ENCODE measurements around the gene OTOG.

OTOG gene

DNA sequence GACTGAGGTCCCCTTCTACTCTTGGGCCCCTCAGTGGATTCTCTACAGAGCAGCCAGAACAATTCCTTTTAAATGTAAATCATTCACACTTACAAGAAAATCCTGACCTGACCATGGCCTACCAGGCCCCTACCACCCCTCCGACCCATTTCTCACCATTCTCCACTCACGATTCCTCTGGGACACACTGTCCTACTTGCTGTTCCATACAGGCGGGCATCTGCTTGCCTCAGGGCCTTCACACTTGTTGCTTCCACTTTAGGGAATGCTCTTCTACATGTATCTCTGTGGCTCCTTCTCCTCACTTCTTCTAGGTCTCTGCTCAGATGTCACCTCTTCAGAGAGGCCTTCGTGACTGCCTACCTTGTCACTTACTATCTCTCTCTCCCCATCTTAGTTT lies 6.3 kb upstream of the OTOG start:
- H3K36me3 Mint-ChIP-seq (ENCODE audit: low read depth), result no peaks in the 10 kb centered on the region
- no peak overlapping the region for H3K27ac Mint-ChIP-seq
- DNase-seq (ENCODE audit: low spot score), result no peak
- H3K9me3 Mint-ChIP-seq, result no peaks in the 10 kb centered on the region
- no peaks in the 10 kb centered on the region for H3K4me1 Mint-ChIP-seq (ENCODE audit: low read depth)
- no peak overlapping the region for H3K4me3 Mint-ChIP-seq
- H3K27me3 Mint-ChIP-seq (ENCODE audit: low read depth), result peaks cover 31% of the 10 kb centered on the region

DNA sequence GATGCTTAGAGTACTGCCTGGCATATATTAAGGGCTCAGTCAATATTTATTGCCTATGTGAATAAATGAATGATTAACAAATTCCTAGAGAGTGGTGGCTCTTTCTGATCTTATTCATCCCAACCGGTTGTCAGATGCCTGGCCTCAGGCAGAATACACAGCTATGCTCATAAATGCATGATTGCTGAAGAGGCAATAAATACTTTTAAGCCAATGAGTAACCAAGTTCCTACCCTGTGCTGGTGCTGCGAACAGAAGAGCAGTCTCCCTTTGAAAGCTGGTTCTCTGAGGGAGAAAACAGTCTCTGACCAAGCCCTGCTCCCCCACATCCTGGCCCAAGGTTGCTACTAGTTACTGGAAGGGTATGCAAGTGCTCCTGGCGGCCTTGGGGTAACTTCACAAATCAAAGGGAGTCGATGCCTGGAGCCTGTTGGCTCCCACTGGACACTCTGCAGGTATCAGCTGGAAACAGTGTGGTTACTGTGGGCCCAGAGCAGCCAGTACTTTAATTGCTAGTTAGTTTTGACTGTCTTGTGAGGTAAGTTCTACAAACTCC lies 5.7 kb upstream of the OTOG start:
- Mint-ChIP-seq H3K4me3 (no peak overlapping the region), H3K27me3 (ENCODE audit: low read depth) (peaks cover 37% of the 10 kb centered on the region), H3K36me3 (ENCODE audit: low read depth) (no peaks in the 10 kb centered on the region), H3K4me1 (ENCODE audit: low read depth) (no peaks in the 10 kb centered on the region), H3K9me3 (no peaks in the 10 kb centered on the region), H3K27ac (no peak overlapping the region)
- no peak for DNase-seq (ENCODE audit: low spot score)

DNA sequence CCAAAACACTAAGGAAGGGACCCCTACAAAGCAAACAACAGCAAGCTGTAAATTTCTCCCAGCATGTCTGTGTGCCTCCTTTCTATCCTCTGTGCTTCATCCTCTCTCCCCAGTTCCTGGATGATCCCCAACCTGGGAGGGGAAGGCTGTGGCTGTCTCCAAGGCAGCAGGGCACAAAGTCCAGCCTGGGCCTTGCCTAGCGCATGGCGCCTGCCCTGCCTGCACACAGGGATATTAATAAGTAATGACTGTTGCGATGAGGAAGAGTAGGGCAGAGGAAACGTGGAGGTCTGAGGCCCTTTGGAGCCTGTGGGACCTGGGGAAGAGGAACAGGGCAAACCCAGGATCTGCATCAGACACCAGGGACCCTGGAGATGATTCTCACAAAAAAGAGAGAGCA lies 4.8 kb upstream of the OTOG start:
- Mint-ChIP-seq H3K27ac (no peak overlapping the region), H3K4me1 (ENCODE audit: low read depth) (no peaks in the 10 kb centered on the region), H3K27me3 (ENCODE audit: low read depth) (peaks cover 44% of the 10 kb centered on the region), H3K4me3 (no peak overlapping the region), H3K36me3 (ENCODE audit: low read depth) (no peaks in the 10 kb centered on the region), H3K9me3 (no peaks in the 10 kb centered on the region)
- DNase-seq (ENCODE audit: low spot score), result no peak

DNA sequence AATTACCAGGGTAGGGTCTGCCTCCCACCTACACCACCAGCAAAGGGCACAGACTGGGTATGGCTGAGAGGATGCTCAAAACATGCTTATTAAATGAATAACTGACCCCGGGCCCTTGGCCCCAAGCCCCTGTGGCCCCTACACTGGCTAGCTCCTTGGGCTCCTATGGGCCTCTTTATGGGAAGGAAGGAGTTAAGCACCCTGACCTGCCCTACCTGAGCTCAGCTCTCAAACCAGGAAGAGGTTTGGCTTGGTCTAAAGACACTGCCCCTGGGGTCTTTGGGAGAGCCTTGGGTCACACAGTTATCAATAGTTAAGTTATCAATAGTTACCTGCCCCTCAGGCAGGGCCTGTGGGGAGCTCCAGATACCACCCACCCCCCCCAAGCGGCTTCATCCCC lies 4.0 kb upstream of the OTOG start:
- DNase-seq (ENCODE audit: low spot score), result no peak
- Mint-ChIP-seq H3K36me3 (ENCODE audit: low read depth) (no peaks in the 10 kb centered on the region), H3K9me3 (no peaks in the 10 kb centered on the region), H3K4me3 (no peak overlapping the region), H3K27ac (no peak overlapping the region), H3K27me3 (ENCODE audit: low read depth) (peaks cover 46% of the 10 kb centered on the region), H3K4me1 (ENCODE audit: low read depth) (no peaks in the 10 kb centered on the region)

DNA sequence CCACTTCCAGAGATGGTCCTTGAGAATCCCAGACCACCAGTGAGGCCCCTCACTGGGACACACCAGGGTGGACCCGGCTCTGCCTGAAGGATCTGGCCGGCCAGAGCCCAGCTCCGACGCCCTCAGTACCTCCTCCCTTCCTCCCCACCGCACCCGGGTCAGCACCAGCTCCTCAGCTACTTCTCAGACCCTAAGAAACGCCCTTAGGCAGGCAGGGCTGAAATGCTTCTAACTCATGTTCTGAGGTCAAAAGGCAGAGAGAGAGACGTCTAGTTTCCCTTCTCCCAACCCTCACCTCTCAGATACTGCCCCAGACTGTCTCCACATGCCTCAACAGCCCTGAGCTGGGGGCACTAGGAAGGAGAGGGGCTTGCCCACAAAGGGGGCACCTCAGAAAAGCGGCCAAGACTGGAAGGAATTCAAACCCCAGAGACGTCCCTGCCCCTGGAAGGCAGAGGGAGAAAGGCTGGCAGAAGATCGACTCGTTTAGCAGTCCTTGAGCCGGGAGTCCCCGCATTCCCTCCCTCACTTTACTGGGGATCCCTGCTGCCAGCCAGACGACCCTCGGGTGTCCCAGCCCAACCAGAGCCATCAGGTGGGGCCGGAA lies 3.4 kb upstream of the OTOG start:
- Mint-ChIP-seq H3K4me3 (no peak overlapping the region), H3K36me3 (ENCODE audit: low read depth) (no peaks in the 10 kb centered on the region)

DNA sequence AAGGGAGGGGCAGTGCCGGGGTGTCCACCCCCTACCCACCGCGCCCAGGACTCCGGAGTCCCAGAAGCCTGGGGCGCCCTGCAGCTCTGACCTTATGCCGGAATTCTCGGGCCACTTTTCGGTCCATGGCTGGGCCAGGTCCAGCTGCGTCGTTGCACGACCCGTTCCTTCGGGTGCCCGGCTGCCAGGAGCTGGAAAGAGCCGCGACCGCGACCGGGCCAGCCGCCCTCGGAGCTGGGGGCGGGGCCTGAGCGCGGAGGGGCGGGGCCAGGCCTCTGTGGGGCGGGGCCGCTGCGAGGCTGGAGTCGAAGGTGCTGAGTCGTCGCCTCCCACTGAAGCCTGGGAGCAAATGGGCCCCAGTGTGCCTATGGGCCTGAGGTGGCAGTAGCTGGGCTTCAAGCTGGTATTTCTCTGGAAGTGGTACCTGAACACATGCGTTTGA lies 2.9 kb upstream of the OTOG start, which contains the start of gene USH1C:
USH1C (minus strand) TSS at position 236 of the 442 bp plus-strand sequence; CDS start at position 127, 109 bp downstream.
- DNase-seq (ENCODE audit: low spot score), result peak; percentile 20
- H3K27ac Mint-ChIP-seq, result no peak within 1 kb of the TSS
- no peaks in the 10 kb centered on the region for H3K4me1 Mint-ChIP-seq (ENCODE audit: low read depth)
- no peaks in the 10 kb centered on the region for H3K36me3 Mint-ChIP-seq (ENCODE audit: low read depth)
- no peaks in the 10 kb centered on the region for H3K9me3 Mint-ChIP-seq
- peaks cover 43% of the 10 kb centered on the region for H3K27me3 Mint-ChIP-seq (ENCODE audit: low read depth)
- no peak within 1 kb of the TSS for H3K4me3 Mint-ChIP-seq

More for the DNA sequence above, 3.4 kb upstream of the OTOG start:
- H3K27ac Mint-ChIP-seq, result no peak overlapping the region
- H3K9me3 Mint-ChIP-seq, result no peaks in the 10 kb centered on the region
- H3K27me3 Mint-ChIP-seq (ENCODE audit: low read depth), result peaks cover 48% of the 10 kb centered on the region
- no peaks in the 10 kb centered on the region for H3K4me1 Mint-ChIP-seq (ENCODE audit: low read depth)
- no peak for DNase-seq (ENCODE audit: low spot score)

DNA sequence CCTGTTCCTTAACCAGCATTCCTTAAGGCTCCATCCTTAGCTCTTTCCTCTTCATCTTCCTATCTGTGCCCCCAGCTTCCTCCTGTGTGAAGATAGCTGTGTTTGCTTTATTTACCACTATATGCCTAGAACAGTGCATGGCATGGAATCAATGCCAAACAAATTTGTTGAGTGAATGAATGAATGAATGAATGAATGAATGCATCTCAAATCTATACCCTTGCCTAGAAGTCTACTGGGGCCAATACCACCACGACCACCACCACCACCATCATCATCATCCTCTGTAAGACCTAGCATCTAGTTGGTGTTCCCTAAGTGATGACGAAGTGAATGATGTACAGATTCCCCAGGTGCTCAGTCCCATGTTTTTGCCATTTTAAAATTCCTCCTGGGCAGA lies 819 bp upstream of the OTOG start:
- Mint-ChIP-seq H3K27ac (no peak overlapping the region), H3K4me1 (ENCODE audit: low read depth) (peaks cover 3% of the 10 kb centered on the region), H3K27me3 (ENCODE audit: low read depth) (peaks cover 31% of the 10 kb centered on the region), H3K36me3 (ENCODE audit: low read depth) (no peaks in the 10 kb centered on the region), H3K9me3 (no peaks in the 10 kb centered on the region), H3K4me3 (no peak overlapping the region)
- DNase-seq (ENCODE audit: low spot score), result no peak

DNA sequence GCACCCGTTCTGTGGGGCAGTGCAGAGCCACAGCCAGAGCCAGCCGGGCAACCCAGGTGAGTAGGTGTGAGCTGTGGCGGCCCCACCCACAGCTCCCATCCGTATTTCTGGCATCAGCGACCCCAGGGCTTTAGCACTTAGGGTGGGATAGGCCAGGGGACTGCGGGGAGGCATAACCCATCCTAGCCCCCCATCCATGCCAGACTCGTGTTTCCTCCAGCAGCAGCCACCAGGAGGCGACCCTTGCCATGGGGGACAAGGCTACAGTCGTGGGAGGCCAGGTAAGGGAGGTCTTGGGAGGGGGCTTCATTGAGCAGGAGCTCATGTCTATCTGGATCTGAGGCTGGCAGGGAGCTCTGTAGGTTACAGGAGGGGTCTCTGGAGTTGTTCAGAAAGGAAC lies 873 bp downstream of the OTOG start:
- H3K27ac Mint-ChIP-seq, result no peak overlapping the region
- no peak overlapping the region for H3K4me3 Mint-ChIP-seq

DNA sequence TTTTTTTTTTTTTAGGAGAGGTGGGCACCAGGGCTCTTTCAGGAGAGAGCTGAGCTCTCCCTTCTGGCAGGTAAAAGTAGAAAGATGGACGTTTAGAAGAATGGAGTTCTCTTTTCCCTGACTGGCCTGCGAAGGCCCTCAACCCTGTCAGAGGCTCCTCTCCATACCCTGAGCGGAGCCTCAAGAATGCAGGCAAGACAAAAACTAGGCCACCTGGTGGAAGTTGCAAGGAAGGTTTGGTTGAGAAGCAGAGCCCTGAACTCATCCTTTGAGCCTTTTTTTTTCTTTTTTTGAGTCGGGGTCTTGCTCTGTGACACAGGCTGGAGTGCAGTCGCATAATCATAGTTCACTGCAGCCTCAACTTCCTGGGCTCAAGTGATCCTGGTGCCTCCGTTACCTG lies 1.4 kb downstream of the OTOG start:
- peaks cover 26% of the 10 kb centered on the region for H3K27me3 Mint-ChIP-seq (ENCODE audit: low read depth)
- no peak overlapping the region for H3K4me3 Mint-ChIP-seq
- H3K9me3 Mint-ChIP-seq, result no peaks in the 10 kb centered on the region
- peaks cover 3% of the 10 kb centered on the region for H3K4me1 Mint-ChIP-seq (ENCODE audit: low read depth)
- DNase-seq (ENCODE audit: low spot score), result no peak
- H3K36me3 Mint-ChIP-seq (ENCODE audit: low read depth), result no peaks in the 10 kb centered on the region
- H3K27ac Mint-ChIP-seq, result no peak overlapping the region

More for the DNA sequence above, 873 bp downstream of the OTOG start:
- Mint-ChIP-seq H3K36me3 (ENCODE audit: low read depth) (no peaks in the 10 kb centered on the region), H3K9me3 (no peaks in the 10 kb centered on the region), H3K4me1 (ENCODE audit: low read depth) (peaks cover 3% of the 10 kb centered on the region), H3K27me3 (ENCODE audit: low read depth) (peaks cover 26% of the 10 kb centered on the region)
- no peak for DNase-seq (ENCODE audit: low spot score)

DNA sequence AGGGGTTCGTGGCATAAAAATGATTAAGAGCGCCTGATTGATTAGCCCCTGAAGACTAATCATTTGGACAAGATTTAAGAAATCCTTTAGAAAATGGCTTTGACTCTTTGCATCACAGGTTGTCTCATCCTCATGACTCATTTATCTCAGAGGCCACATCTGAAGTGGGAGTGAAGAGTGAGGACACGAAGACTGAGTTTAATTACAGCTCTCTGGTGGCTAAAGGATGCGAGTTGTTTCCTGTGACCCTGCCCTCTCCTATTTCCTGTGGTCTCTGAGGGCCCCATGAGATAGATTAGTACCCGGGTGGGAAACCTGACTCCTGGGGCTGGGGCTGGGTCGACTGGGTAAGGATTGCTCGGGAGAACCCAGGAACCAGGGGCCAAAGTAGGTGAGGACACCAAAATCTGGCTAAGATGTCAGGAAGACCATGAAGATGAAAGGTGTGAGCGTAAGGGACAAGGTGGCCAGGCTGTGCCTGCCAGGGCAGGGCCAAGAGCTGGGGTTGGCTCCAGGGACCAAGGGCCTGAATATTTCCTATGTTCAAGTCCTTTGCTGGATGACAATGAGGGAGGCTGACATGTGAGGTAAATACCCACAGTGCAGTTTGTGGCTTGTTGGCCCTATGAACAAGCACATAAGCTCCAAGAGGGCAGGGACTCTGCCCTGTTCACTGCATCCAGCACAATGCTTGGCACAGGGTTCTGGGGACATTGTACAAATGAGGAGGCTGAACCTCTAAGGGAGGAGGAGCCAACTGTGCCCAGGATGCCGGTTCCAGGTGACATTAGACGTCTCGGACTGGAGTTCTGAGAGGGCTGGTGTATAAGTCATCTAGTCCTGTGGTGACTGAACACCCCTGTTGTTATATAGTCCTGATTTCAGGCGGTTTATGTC lies 3.6 kb downstream of the OTOG start:
- DNase-seq (ENCODE audit: low spot score), result no peak
- H3K27me3 Mint-ChIP-seq (ENCODE audit: low read depth), result peaks cover 21% of the 10 kb centered on the region
- H3K4me3 Mint-ChIP-seq, result no peak overlapping the region
- no peak overlapping the region for H3K27ac Mint-ChIP-seq
- peaks cover 3% of the 10 kb centered on the region for H3K4me1 Mint-ChIP-seq (ENCODE audit: low read depth)
- H3K36me3 Mint-ChIP-seq (ENCODE audit: low read depth), result no peaks in the 10 kb centered on the region
- H3K9me3 Mint-ChIP-seq, result no peaks in the 10 kb centered on the region

DNA sequence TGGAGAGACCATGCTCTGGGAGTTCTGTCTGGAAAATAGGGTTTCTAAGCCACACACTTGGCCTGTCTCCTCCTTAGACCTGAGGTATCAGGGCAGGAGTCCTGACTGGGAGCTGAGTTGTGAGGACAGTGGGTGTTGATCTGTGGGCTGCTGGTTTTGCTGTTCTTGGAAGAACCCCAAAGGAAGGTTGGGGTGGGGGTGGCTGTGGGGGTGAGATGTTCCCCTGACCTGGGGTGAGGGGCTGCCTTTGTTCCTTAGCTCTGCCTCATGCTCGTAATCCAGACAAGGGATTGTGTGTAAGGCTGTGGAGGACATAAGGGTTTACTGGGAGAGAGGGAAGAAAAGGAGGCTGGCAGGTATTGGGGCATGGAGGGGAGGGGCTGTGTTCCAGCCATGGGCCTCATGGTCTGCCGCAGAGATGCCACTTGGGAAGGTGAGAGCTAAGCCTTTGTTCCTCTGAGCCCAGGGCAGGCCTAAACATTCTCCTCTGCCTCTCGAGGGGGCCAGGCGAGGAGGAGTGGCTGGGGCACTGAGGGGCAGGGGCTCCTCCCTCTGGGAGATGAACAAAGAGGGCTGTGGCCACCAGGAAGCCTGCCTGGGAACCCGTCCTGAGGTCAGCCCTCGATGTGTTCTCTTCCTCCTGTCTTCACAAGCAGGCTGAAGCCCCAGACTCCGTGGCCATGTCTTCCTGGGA lies 4.4 kb downstream of the OTOG start:
- Mint-ChIP-seq H3K36me3 (ENCODE audit: low read depth) (no peaks in the 10 kb centered on the region), H3K27ac (no peak overlapping the region), H3K4me3 (no peak overlapping the region), H3K9me3 (no peaks in the 10 kb centered on the region), H3K27me3 (ENCODE audit: low read depth) (peaks cover 14% of the 10 kb centered on the region), H3K4me1 (ENCODE audit: low read depth) (peaks cover 3% of the 10 kb centered on the region)
- DNase-seq (ENCODE audit: low spot score), result no peak

DNA sequence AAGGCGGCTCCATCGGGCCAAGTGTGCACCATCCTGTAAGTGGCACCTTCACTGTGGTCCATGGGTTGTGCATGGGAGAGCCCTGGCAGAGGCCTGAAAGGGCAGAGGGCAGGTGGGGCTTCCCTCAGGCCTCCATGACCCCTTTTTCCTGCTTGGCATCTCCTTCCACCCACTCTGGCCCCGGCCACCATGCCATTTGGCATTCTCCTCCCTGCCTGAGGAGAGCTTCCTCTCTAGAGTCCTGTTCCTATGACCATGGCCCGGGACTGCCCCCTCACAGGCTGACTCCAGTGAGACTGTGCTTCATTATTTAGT lies 4.9 kb downstream of the OTOG start:
- Mint-ChIP-seq H3K36me3 (ENCODE audit: low read depth) (no peaks in the 10 kb centered on the region), H3K4me3 (no peak overlapping the region), H3K9me3 (no peaks in the 10 kb centered on the region), H3K27ac (no peak overlapping the region), H3K27me3 (ENCODE audit: low read depth) (peaks cover 9% of the 10 kb centered on the region), H3K4me1 (ENCODE audit: low read depth) (peaks cover 3% of the 10 kb centered on the region)
- DNase-seq (ENCODE audit: low spot score), result no peak

DNA sequence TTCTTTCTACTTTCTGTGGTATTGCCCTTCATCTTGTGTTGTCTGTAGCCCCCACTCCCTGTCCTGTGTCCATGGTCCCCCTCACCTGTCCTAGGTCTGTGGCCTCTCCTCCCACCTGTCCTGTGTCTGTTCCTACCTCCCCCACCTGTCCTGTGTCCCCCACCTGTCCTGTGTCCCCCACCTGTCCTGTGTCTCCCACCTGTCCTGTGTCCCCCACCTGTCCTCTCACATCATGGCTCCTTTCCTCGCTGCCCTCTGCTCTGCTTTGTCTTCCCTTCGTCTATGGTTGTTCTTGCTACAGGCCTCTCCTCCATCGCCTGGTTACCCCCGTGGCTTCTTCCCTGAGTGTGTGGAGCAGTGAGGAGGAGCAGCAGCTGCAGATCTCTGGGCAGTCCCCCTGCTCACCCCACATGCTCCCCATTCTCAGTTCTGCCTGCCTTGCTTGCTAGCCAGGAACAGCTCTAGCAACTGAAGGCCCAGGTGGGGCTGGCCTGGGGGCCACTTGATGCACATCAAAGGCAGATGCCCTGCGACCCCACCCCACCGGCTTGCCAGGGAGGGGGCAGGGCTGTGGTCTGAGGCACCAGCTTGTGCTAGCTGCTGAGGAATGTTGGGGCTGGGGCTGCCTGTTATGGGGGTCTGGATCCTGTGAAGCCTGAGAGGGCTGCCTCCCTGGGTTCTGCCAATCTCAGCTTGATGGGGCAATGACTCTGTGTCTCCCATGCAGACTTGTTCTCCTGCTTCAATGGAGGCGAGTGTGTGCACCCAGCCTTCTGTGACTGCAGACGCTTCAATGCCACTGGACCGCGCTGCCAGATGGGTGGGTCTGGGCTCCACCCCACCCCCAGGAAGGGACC lies 5.6 kb downstream of the OTOG start:
- H3K4me1 Mint-ChIP-seq (ENCODE audit: low read depth), result peaks cover 3% of the 10 kb centered on the region
- no peaks in the 10 kb centered on the region for H3K9me3 Mint-ChIP-seq
- no peak overlapping the region for H3K4me3 Mint-ChIP-seq
- no peak for DNase-seq (ENCODE audit: low spot score)
- no peak overlapping the region for H3K27ac Mint-ChIP-seq
- H3K36me3 Mint-ChIP-seq (ENCODE audit: low read depth), result no peaks in the 10 kb centered on the region
- H3K27me3 Mint-ChIP-seq (ENCODE audit: low read depth), result peaks cover 3% of the 10 kb centered on the region
